Cardiac muscle cell (in vitro differentiated cells and primary cell): ENCODE data around the gene CACNA1A. TPM values are rescaled to one million over a fixed set of nuclear protein-coding genes. Genes with fewer than 3 reads are reported as not detected.

Source experiments
- DNase-seq, 2 donors: peaks; one replicate each; pipeline versions ENCODE4 v3.0.0 to v3.0.0-alpha.2; 2010 to 2017; ENCODE audit warnings: low read depth in 1 of 2, low spot score in 1 of 2
- H3K27ac ChIP-seq: fragments of 200-600 bp; sonication (generic); 2 replicates; pipeline ENCODE4 v1.5.1; 2016
- H3K27me3 ChIP-seq: fragments of 200-600 bp; sonication (generic); 2 replicates; pipeline ENCODE4 v1.6.0; 2016; ENCODE audit warnings: control low read depth
- H3K36me3 ChIP-seq: fragments of 200-600 bp; sonication (generic); 2 replicates; pipeline ENCODE4 v1.5.1; 2016; ENCODE audit warnings: control low read depth
- H3K4me1 ChIP-seq: fragments of 200-600 bp; sonication (generic); 2 replicates; pipeline ENCODE4 v1.8.1; 2017; ENCODE audit warnings: low read depth, mild to moderate bottlenecking, mixed run types
- H3K4me3 ChIP-seq: fragments of 200-600 bp; sonication (generic); 2 replicates; pipeline ENCODE4 v1.5.1; 2016; ENCODE audit warnings: mild to moderate bottlenecking
- H3K9me3 ChIP-seq: fragments of 200-600 bp; sonication (generic); 2 replicates; pipeline ENCODE4 v1.5.1; 2017; ENCODE audit warnings: low read depth, mild to moderate bottlenecking, control low read depth
- CTCF ChIP-seq: IDR thresholded peaks from 2 replicates; pipeline ENCODE4 v1.5.1; 2012; ENCODE audit warnings: low read depth, mild to moderate bottlenecking, low read length
- polyA plus RNA-seq: library from polyadenylated mRNA; unstranded; fragments of >200 nt; fragmentation: Nextera tagmentation; extraction: Ambion mirVana; gene quantifications from 2 replicates; pipeline ENCODE4 v1.2.1, GENCODE V29; 2016
- total RNA-seq: library from RNA; depleted of rRNA; stranded (reverse); fragments of >200 nt; gene quantifications from 2 replicates; pipeline ENCODE4 v1.2.3, GENCODE V29; 2016

Gene CACNA1A
- total and polyA plus RNA-seq, 2 experiments from 2014 or later: 5.6 to 6.8 TPM

GRCh38 chr19:13290741-13291140 is 215.5 kb downstream of the CACNA1A start:
- TF ChIP-seq CTCF: no peak
- H3K36me3 ChIP-seq: no peaks in the 10 kb centered on the region
- no peak for DNase-seq

GRCh38 chr19:13289295-13289694 is 217.0 kb downstream of the CACNA1A start:
- Histone ChIP-seq H3K36me3 (no peaks in the 10 kb centered on the region), H3K4me3 (no peak overlapping the region), H3K27me3 (no peaks in the 10 kb centered on the region), H3K27ac (no peak overlapping the region), H3K9me3 (no peaks in the 10 kb centered on the region), H3K4me1 (no peaks in the 10 kb centered on the region)
- no peak for DNase-seq
- no peak for TF ChIP-seq CTCF

More at GRCh38 chr19:13290741-13291140, 215.5 kb downstream of the CACNA1A start:
- H3K9me3 ChIP-seq: no peaks in the 10 kb centered on the region
- H3K27ac ChIP-seq: no peak overlapping the region
- no peak overlapping the region for H3K4me3 ChIP-seq
- no peaks in the 10 kb centered on the region for H3K4me1 ChIP-seq
- no peaks in the 10 kb centered on the region for H3K27me3 ChIP-seq

- DNase-seq: no peak
- Histone ChIP-seq H3K36me3 (no peaks in the 10 kb centered on the region), H3K4me3 (no peak overlapping the region), H3K4me1 (no peaks in the 10 kb centered on the region), H3K27me3 (no peaks in the 10 kb centered on the region), H3K9me3 (no peaks in the 10 kb centered on the region), H3K27ac (no peak overlapping the region)
- no peak for TF ChIP-seq CTCF
Measured at GRCh38 chr19:13286195-13286985, 219.9 kb downstream of the CACNA1A start.

- no peaks in the 10 kb centered on the region for H3K4me1 ChIP-seq
- H3K9me3 ChIP-seq: no peaks in the 10 kb centered on the region
- TF ChIP-seq CTCF: no peak
- H3K4me3 ChIP-seq: no peak overlapping the region
- H3K27ac ChIP-seq: no peak overlapping the region
- no peak for DNase-seq
- no peaks in the 10 kb centered on the region for H3K36me3 ChIP-seq
- H3K27me3 ChIP-seq: no peaks in the 10 kb centered on the region
Measured at GRCh38 chr19:13284929-13285928, 221.1 kb downstream of the CACNA1A start.

- no peak overlapping the region for H3K4me3 ChIP-seq
- H3K36me3 ChIP-seq: no peaks in the 10 kb centered on the region
- no peak for TF ChIP-seq CTCF
- no peaks in the 10 kb centered on the region for H3K27me3 ChIP-seq
- no peaks in the 10 kb centered on the region for H3K4me1 ChIP-seq
- no peak overlapping the region for H3K27ac ChIP-seq
- DNase-seq: no peak
- no peaks in the 10 kb centered on the region for H3K9me3 ChIP-seq
Measured at GRCh38 chr19:13283871-13284270, 222.4 kb downstream of the CACNA1A start.
